HG03460 (cell line): Measurements from ENCODE around the gene HOXD8.

Experiments used
- ATAC-seq: cut with Tn5 transposase; IDR thresholded peaks from one replicate; pipeline ENCODE4 v1.9.1; 2021; ENCODE audit not compliant: unreplicated experiment

HOXD8 gene

DNA sequence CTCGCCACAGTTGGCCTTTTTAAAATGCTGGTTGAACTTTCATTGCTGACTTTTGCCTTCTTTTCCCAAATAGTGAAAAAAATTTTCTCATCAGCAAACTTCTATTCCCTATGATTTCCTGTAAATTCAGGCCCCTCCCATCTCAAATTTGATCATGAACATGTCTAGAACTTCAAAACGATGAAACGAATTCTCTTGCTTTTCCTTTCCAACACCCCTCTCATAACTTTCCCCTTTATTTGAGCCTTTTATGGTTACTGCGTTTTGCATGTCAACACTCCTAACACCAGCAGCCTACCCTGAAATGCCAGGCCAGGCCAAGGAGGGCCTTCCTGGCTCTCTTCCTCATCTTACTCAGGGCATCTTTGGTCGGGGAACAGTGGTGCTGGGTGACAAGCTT lies 38.6 kb upstream of the HOXD8 start:
- no peak for ATAC-seq

GRCh38 chr2:176091329-176092258 lies 37.9 kb upstream of the HOXD8 start:
- ATAC-seq, result no peak

- ATAC-seq, result no peak
Observed at GRCh38 chr2:176092270-176093144, 37.0 kb upstream of the HOXD8 start, which contains the start of gene HOXD13. HOXD13 (plus strand) TSS chr2:176092721; CDS start chr2:176092891, 170 bp downstream.

GRCh38 chr2:176093145-176093897 lies 36.2 kb upstream of the HOXD8 start:
- no peak for ATAC-seq

GRCh38 chr2:176093898-176094249 lies 35.6 kb upstream of the HOXD8 start:
- ATAC-seq, result no peak

DNA sequence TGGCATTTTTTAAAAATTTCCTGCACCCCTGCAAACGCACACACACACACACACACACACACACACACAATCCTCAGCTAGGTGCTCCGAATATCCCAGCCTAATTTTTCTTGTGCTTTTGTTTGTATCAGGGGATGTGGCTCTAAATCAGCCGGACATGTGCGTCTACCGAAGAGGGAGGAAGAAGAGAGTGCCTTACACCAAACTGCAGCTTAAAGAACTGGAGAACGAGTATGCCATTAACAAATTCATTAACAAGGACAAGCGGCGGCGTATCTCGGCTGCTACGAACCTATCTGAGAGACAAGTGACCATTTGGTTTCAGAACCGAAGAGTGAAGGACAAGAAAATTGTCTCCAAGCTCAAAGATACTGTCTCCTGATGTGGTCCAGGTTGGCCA lies 35.2 kb upstream of the HOXD8 start:
- no peak for ATAC-seq

DNA sequence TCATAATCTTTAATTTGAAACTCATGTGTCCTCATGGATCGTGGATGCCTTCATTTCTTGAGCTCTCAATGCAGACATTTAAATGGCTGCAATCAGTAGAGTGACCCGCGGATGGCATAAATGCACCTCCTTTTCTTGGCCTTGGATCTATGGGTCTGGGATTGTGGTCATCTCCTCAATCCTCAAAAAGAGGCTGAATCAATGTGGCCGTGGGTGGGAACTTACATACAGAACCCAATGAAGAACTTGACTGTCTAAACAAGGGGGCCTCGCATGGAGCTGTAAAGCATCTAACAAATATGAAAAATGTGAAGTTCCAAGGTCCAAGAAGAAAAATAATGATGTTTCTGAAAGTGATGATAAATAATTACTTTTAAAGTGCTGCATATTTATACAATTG lies 34.1 kb upstream of the HOXD8 start:
- ATAC-seq, result no peak

GRCh38 chr2:176096243-176096985 lies 33.1 kb upstream of the HOXD8 start:
- no peak for ATAC-seq

GRCh38 chr2:176096986-176097819 lies 32.3 kb upstream of the HOXD8 start:
- peak; percentile 82 for ATAC-seq

- no peak for ATAC-seq
Observed at GRCh38 chr2:176097820-176098365, 31.6 kb upstream of the HOXD8 start.

DNA sequence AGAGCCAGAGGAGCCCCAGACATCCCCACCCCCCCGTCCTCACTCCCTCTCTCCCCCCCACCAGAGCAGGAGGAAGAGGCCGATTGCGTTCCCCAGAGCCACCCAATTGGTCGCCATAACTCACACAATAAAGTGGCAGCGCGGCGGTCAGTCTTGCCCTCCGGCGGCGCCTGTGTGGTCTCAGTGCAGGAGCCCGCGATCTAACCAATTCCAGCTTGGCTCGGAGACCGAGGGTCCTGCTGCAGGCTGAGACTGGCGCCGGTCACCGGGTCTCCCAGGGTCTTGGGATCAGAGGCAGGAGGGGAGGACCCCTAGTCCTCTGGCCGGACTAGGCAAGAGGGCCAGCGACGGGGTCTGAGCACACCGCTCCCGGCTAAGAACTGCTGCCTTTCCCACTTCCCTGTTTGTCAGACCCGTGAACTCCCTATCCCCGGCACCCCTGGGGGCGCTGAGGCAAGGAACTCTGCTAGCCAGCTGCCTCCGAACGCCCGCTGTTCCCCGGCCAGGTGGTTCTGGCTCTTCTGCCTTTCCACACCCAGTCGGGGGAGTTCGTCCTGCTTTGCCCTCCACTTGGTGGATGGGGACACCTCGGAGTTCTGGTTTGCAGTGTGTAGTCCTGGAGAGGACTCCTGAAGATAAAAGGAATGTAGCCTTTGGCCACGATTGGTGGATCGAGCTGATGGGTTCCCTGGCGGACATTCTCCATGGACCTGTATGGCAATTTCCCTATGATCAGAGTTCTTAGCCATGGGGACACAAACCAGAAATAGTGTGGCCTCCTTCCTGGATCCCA lies 30.9 kb upstream of the HOXD8 start:
- no peak for ATAC-seq

- ATAC-seq, result no peak
Observed at GRCh38 chr2:176099159-176099727, 30.3 kb upstream of the HOXD8 start.

GRCh38 chr2:176099728-176100546 lies 29.6 kb upstream of the HOXD8 start, which contains the start of gene HOXD12:
HOXD12 (plus strand) TSS chr2:176099795; CDS start chr2:176099802, 7 bp downstream.
- no peak for ATAC-seq

GRCh38 chr2:176100547-176101140 lies 28.9 kb upstream of the HOXD8 start:
- ATAC-seq, result no peak

GRCh38 chr2:176101216-176101830 lies 28.2 kb upstream of the HOXD8 start:
- ATAC-seq, result no peak

DNA sequence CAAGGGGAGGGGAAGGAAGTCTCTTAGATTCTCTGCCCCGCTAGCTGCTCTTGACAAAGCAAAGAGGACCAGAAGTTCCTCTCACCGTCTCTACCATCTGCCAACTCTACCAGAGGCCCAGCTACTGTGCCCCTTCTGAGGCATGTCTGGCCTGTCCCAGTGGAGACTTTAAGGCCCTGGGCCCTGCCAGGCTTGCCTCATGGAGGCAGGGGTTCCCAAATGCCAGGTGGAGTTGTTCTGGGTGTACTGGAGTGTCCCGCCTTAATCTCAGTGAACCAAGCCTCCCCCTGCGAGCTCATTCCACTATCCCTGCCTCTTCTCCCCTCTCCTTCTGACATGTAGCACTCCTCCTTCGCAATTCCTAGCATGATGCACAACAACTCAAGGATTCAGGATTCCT lies 27.7 kb upstream of the HOXD8 start:
- ATAC-seq, result no peak
